ENCODE results near the gene CEP78. TPM values are rescaled to one million over a fixed set of nuclear protein-coding genes. Genes with fewer than 3 reads are reported as not detected.

The CEP78 gene
- total RNA-seq, 1 donor from 2014 or later = 29.7 TPM

DNA sequence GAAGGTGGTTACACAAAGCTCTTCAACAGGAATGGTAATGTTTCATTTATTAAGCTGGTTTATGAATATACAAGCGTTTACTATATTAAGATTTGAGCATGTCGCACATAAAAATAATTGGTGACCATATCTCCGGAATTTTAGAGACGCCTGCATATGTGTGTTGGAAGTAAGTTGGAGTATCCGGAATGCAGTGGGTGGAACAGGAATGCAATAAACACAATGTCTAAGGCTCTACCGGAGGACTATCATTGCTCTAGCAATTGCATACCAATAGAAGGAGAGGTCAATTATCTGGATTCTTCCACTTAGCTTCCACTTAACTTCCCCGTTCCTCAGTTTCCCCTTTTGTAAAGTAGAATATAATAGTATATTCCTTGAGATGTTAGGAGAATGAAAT is 1.1 kb upstream of the CEP78 start:
- Mint-ChIP-seq H3K27me3 (ENCODE audit: unreplicated experiment) (peaks cover 2% of the 10 kb centered on the region), H3K9me3 (ENCODE audit: unreplicated experiment) (no peaks in the 10 kb centered on the region), H3K36me3 (ENCODE audit: unreplicated experiment) (no peaks in the 10 kb centered on the region), H3K4me3 (ENCODE audit: unreplicated experiment) (peak overlapping the region; percentile 97), H3K27ac (ENCODE audit: unreplicated experiment) (no peak overlapping the region), H3K4me1 (ENCODE audit: low read depth, unreplicated experiment) (peaks cover 10% of the 10 kb centered on the region)
- no peak for DNase-seq
- TF ChIP-seq, protein P1, sequence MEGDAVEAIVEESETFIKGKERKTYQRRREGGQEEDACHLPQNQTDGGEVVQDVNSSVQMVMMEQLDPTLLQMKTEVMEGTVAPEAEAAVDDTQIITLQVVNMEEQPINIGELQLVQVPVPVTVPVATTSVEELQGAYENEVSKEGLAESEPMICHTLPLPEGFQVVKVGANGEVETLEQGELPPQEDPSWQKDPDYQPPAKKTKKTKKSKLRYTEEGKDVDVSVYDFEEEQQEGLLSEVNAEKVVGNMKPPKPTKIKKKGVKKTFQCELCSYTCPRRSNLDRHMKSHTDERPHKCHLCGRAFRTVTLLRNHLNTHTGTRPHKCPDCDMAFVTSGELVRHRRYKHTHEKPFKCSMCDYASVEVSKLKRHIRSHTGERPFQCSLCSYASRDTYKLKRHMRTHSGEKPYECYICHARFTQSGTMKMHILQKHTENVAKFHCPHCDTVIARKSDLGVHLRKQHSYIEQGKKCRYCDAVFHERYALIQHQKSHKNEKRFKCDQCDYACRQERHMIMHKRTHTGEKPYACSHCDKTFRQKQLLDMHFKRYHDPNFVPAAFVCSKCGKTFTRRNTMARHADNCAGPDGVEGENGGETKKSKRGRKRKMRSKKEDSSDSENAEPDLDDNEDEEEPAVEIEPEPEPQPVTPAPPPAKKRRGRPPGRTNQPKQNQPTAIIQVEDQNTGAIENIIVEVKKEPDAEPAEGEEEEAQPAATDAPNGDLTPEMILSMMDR (IDR thresholded peaks at IDR 0.05; ENCODE audit: partially characterized antibody, unreplicated experiment) = no peak

DNA sequence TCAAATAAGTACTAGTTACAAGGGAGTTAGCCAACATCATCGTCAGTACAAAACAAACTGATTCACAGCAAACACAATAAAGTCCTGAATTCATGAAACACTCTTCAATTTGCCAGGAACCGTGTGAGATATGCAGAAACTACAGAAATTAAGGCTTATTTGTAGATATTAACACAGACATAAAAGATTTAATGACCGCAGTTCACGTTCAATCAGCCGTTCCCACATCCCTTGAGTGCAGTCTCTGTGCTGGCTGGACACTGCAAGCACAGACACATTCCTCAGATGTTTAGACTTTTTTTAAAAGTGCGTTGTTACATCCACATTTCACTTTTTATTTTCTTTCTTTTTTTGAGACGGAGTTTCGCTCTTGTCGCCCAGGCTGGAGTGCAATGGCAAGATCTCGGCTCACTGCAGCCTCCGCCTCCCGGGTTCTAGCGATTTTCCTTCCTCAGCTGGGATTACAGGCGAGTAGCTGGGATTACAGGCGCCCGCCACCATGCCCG is 566 bp upstream of the CEP78 start:
- H3K27me3 Mint-ChIP-seq (ENCODE audit: unreplicated experiment) = peaks cover 2% of the 10 kb centered on the region
- H3K4me3 Mint-ChIP-seq (ENCODE audit: unreplicated experiment) = peak overlapping the region; percentile 97
- H3K9me3 Mint-ChIP-seq (ENCODE audit: unreplicated experiment) = no peaks in the 10 kb centered on the region
- no peak for DNase-seq
- no peaks in the 10 kb centered on the region for H3K36me3 Mint-ChIP-seq (ENCODE audit: unreplicated experiment)
- peaks cover 10% of the 10 kb centered on the region for H3K4me1 Mint-ChIP-seq (ENCODE audit: low read depth, unreplicated experiment)
- TF ChIP-seq, protein P1 (IDR thresholded peaks at IDR 0.05; ENCODE audit: partially characterized antibody, unreplicated experiment) = no peak
- no peak overlapping the region for H3K27ac Mint-ChIP-seq (ENCODE audit: unreplicated experiment)

DNA sequence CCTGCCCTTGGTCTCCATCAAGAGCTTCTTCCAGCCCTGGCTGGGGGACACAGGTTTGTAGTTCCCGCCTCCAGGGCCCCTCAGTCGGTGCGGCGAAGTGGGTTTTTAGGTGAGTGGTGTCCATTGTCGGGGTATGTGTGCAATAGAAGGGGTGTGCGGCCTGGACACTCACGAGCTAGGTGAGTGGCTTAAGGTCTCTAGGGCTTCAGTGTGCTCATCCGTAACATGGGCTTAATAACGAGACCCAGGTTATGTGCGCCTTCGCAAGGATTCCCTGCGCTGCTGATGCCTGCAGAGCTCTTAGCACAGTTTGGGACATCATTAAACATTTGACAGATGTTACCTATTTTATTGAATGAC is 656 bp downstream of the CEP78 start:
- Mint-ChIP-seq H3K27ac (ENCODE audit: unreplicated experiment) (peak overlapping the region; percentile 65), H3K36me3 (ENCODE audit: unreplicated experiment) (no peaks in the 10 kb centered on the region), H3K27me3 (ENCODE audit: unreplicated experiment) (peaks cover 2% of the 10 kb centered on the region), H3K4me1 (ENCODE audit: low read depth, unreplicated experiment) (peaks cover 10% of the 10 kb centered on the region), H3K9me3 (ENCODE audit: unreplicated experiment) (no peaks in the 10 kb centered on the region), H3K4me3 (ENCODE audit: unreplicated experiment) (peak overlapping the region; percentile 86)
- TF ChIP-seq, protein P1 (IDR thresholded peaks at IDR 0.05; ENCODE audit: partially characterized antibody, unreplicated experiment) = no peak
- DNase-seq = no peak

DNA sequence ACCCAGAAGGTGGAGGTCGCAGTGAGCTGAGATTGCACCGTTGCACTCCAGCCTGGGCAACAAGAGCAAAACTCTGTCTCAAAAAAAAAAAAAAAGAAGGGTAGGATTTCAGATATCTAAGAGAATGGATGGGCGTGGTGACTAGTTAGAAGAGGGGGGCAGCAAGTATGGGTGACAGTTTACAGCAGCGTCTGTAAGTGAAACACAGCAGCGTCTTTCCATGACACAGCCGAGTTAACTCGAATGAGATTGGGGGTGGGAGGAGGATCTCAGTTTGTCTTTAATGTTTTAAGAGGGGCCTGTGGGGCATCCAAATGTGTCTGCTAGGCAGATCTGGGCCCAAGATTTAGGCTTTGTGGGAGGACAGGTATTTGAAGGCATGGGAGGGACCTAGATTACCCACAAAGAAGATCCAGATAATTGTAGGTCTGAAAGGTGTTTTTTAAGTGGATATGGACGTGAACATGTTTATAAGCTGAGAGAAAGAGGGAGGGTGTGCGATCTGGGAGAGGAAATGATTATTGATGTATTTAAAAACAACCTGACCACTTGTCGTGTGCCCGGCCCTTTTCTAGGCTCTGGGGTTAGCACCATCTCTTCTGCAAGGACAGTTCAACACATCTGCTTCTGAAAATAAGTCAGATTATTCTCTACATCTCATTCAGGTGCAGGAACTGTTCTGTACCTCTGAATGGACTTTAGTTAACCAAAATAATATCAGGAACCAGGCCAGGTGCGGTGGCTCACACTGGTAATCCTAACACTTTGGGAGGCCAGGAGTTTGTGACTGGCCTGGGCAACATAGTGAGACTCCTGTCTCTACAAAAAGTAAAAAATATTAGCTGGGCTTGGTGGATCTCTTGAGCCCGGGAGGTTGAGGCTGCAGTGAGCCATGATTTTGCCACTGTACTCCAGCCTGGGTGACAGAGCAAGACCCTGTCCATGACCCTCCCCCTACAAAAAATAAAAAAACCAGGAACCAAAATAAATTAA is 2.5 kb downstream of the CEP78 start:
- no peak for DNase-seq
- Mint-ChIP-seq H3K9me3 (ENCODE audit: unreplicated experiment) (no peaks in the 10 kb centered on the region), H3K4me3 (ENCODE audit: unreplicated experiment) (peak overlapping the region; percentile 22), H3K4me1 (ENCODE audit: low read depth, unreplicated experiment) (peaks cover 10% of the 10 kb centered on the region), H3K27me3 (ENCODE audit: unreplicated experiment) (peaks cover 2% of the 10 kb centered on the region), H3K27ac (ENCODE audit: unreplicated experiment) (no peak overlapping the region), H3K36me3 (ENCODE audit: unreplicated experiment) (no peaks in the 10 kb centered on the region)
- TF ChIP-seq, protein P1 (IDR thresholded peaks at IDR 0.05; ENCODE audit: partially characterized antibody, unreplicated experiment) = no peak

DNA sequence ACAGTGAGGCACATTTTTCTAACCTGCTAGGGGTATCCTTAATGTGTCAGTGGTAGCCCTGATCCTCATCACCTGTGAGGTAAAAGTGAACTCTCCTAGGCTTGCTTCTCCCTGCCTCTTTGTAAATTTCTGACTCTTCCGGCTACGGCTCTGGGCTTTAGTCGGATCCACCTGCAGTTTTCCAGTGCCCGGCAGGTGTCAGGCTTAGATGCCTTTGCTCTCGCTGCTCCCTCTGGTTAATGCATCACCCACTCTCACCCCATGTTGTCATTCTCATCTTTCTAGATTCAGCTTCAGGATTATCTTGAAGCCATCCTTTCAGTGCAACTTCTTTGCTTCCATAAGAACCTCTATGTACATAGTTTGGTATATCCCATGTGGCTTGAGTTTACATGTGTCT is 3.6 kb downstream of the CEP78 start:
- Mint-ChIP-seq H3K36me3 (ENCODE audit: unreplicated experiment) (no peaks in the 10 kb centered on the region), H3K4me3 (ENCODE audit: unreplicated experiment) (no peak overlapping the region), H3K27ac (ENCODE audit: unreplicated experiment) (no peak overlapping the region), H3K4me1 (ENCODE audit: low read depth, unreplicated experiment) (peaks cover 10% of the 10 kb centered on the region), H3K27me3 (ENCODE audit: unreplicated experiment) (peaks cover 2% of the 10 kb centered on the region), H3K9me3 (ENCODE audit: unreplicated experiment) (no peaks in the 10 kb centered on the region)
- DNase-seq = no peak
- TF ChIP-seq, protein P1 (IDR thresholded peaks at IDR 0.05; ENCODE audit: partially characterized antibody, unreplicated experiment) = no peak
